MCF 10A (cell line): Measurements from ENCODE around the gene PEBP1. TPM values are rescaled to one million over a fixed set of nuclear protein-coding genes. Genes with fewer than 3 reads are reported as not detected.

Experiments used
- BruUV-seq: library from RNA; stranded (reverse); fragments of 400-500 nt; replicated peaks from 2 replicates; lab custom pipeline; 2021; lab: Mats Ljungman, UMichigan
- CTCF ChIA-PET: fragments of 300-600 bp; sonication (Branson Sonifier 250); formaldehyde crosslinking; extraction: SDS; loops from one replicate; lab custom pipeline; 2021; ENCODE audit warnings: antibody characterized with exemption, inconsistent platforms; lab: Yijun Ruan, JAX
- POLR2A ChIA-PET: fragments of 300-600, 350-650 bp; sonication (Branson Sonifier 250); formaldehyde crosslinking; extraction: SDS; loops from one replicate; lab custom pipeline; 2020; ENCODE audit warnings: antibody characterized with exemption, inconsistent platforms; lab: Yijun Ruan, JAX
- DNase-seq: peaks from one replicate; pipeline ENCODE4 v3.0.0-alpha.2; 2018; ENCODE audit not compliant: unreplicated experiment
- H3K27ac Mint-ChIP-seq: one replicate; pipeline ENCODE4 v1.8.0; 2022; ENCODE audit warnings: mild to moderate bottlenecking, low read depth, mixed read lengths; ENCODE audit not compliant: unreplicated experiment
- H3K27me3 Mint-ChIP-seq: one replicate; pipeline ENCODE4 v1.8.0; 2022; ENCODE audit warnings: mixed read lengths; ENCODE audit not compliant: insufficient read depth, unreplicated experiment
- H3K36me3 Mint-ChIP-seq: one replicate; pipeline ENCODE4 v1.8.0; 2022; ENCODE audit warnings: mild to moderate bottlenecking, moderate library complexity, mixed read lengths; ENCODE audit not compliant: insufficient read depth, unreplicated experiment
- H3K4me1 Mint-ChIP-seq: one replicate; pipeline ENCODE4 v1.8.0; 2022; ENCODE audit warnings: mixed read lengths; ENCODE audit not compliant: insufficient read depth, unreplicated experiment
- H3K4me3 Mint-ChIP-seq: one replicate; pipeline ENCODE4 v1.8.0; 2022; ENCODE audit warnings: mild to moderate bottlenecking, moderate library complexity, mixed read lengths; ENCODE audit not compliant: unreplicated experiment
- H3K9me3 Mint-ChIP-seq: one replicate; pipeline ENCODE4 v1.8.0; 2022; ENCODE audit warnings: mixed read lengths; ENCODE audit not compliant: unreplicated experiment
- CTCF ChIP-seq: fragments of 200-600 bp; IDR thresholded peaks from one replicate; pipeline ENCODE4 v1.8.0; 2022; ENCODE audit warnings: antibody characterized with exemption, mild to moderate bottlenecking; ENCODE audit not compliant: unreplicated experiment
- intact Hi-C: fragments of 100-400 bp; cut with micrococcal nuclease; formaldehyde crosslinking; loops from 2 replicates; pipeline ENCODE4 v1.14.1; 2022
- total RNA-seq: library from RNA; stranded (reverse); gene quantifications from 2 replicates; pipeline ENCODE4 v1.2.3, GENCODE V29; 2022

PEBP1 gene
- total RNA-seq, 1 experiment from 2014 or later = 117 TPM

GRCh38 chr12:118193477-118193876 is 57.6 kb downstream of the PEBP1 start:
- Mint-ChIP-seq H3K4me3 (no peak overlapping the region), H3K36me3 (no peaks in the 10 kb centered on the region), H3K27ac (no peak overlapping the region), H3K27me3 (no peaks in the 10 kb centered on the region), H3K4me1 (peaks cover 14% of the 10 kb centered on the region), H3K9me3 (no peaks in the 10 kb centered on the region)
- POLR2A ChIA-PET = no interaction called here
- no peak for DNase-seq
- no peak for TF ChIP-seq CTCF
- intact Hi-C loops = no loop called here
- no TSS peak for BruUV-seq
- CTCF ChIA-PET = interaction anchor here (0.7 kb wide), 1 partner anchor 182 kb away, joined by 3 read pairs; no protein-coding TSS in a partner anchor

- POLR2A ChIA-PET = interaction anchor here (0.6 kb wide), 1 partner anchor 118 kb away, joined by 3 read pairs; no protein-coding TSS in a partner anchor
- DNase-seq = no peak
- H3K27ac Mint-ChIP-seq = no peak overlapping the region
- peaks cover under 1% of the 10 kb centered on the region for H3K36me3 Mint-ChIP-seq
- no peak overlapping the region for H3K4me3 Mint-ChIP-seq
- H3K9me3 Mint-ChIP-seq = no peaks in the 10 kb centered on the region
- TF ChIP-seq CTCF = no peak
- H3K27me3 Mint-ChIP-seq = no peaks in the 10 kb centered on the region
- CTCF ChIA-PET = interaction anchor here (0.5 kb wide), 1 partner anchor 141 kb away, joined by 3 read pairs; no protein-coding TSS in a partner anchor
- intact Hi-C loops = no loop called here
- BruUV-seq = no TSS peak
- peaks cover 14% of the 10 kb centered on the region for H3K4me1 Mint-ChIP-seq
Observed at GRCh38 chr12:118193958-118194357, 58.0 kb downstream of the PEBP1 start.

Other genes with a start within 250 kb of the PEBP1 start
- 0.02 TPM in 1 of 2 replicates, not detected in the other for gene KSR2, start 167.1 kb upstream of the PEBP1 start, total RNA-seq
- 10.1 and 13.9 TPM in 2 replicates for gene RFC5, start 119.4 kb upstream of the PEBP1 start, total RNA-seq
- 55.9 and 99.8 TPM in 2 replicates for gene WSB2, start 74.9 kb upstream of the PEBP1 start, total RNA-seq
- gene VSIG10, start 32.1 kb upstream of the PEBP1 start, total RNA-seq = 10.9 and 17.3 TPM in 2 replicates
- 24.8 and 28.6 TPM in 2 replicates for gene TAOK3, start 236.8 kb downstream of the PEBP1 start, total RNA-seq
- 19.6 and 25.1 TPM in 2 replicates for gene SUDS3, start 240.4 kb downstream of the PEBP1 start, total RNA-seq